Panc1 (cell line): ENCODE results near the gene ESR1. TPM values are rescaled to one million over a fixed set of nuclear protein-coding genes. Genes with fewer than 3 reads are reported as not detected.

Experiments
- ATAC-seq: fragments of 200-7000 bp; cut with Tn5 transposase; 2 replicates; pipeline ENCODE4 v1.9.1; 2020; ENCODE audit warnings: mild to moderate bottlenecking, moderate library complexity
- BruUV-seq: library from RNA; stranded (reverse); fragments of 400-500 nt; replicated peaks from 2 replicates; lab custom pipeline; 2021; lab: Mats Ljungman, UMichigan
- CTCF ChIA-PET: fragments of 300-600 bp; sonication (Branson Sonifier 250); formaldehyde crosslinking; loops from one replicate; lab custom pipeline; 2022; ENCODE audit warnings: antibody characterized with exemption; lab: Charles Lee
- POLR2A ChIA-PET: fragments of 300-600 bp; sonication (Branson Sonifier 250); formaldehyde crosslinking; loops from one replicate; lab custom pipeline; 2022; ENCODE audit warnings: antibody characterized with exemption; lab: Charles Lee
- DNase-seq: peaks from one replicate; pipeline ENCODE4 v3.0.0-alpha.2; 2010; ENCODE audit warnings: low read depth, low spot score
- H3K27ac ChIP-seq: 2 replicates; pipeline ENCODE4 v1.5.1; 2011; ENCODE audit warnings: mild to moderate bottlenecking, low read length, inconsistent platforms
- H3K27me3 ChIP-seq: fragments of 200-500 bp; sonication (Bioruptor generic); 2 replicates; pipeline ENCODE4 v1.6.0; 2014; ENCODE audit warnings: low read length, inconsistent platforms; ENCODE audit not compliant: control insufficient read depth, insufficient read depth
- H3K36me3 ChIP-seq: fragments of 200-500 bp; sonication (Bioruptor generic); 2 replicates; pipeline ENCODE4 v1.5.1; 2014; ENCODE audit warnings: inconsistent platforms, mild to moderate bottlenecking, low read length, moderate library complexity; ENCODE audit not compliant: control insufficient read depth, insufficient read depth
- H3K4me1 ChIP-seq: 2 replicates; pipeline ENCODE4 v1.5.1; 2011; ENCODE audit warnings: inconsistent platforms, mild to moderate bottlenecking, low read length, moderate library complexity; ENCODE audit not compliant: control insufficient read depth, insufficient read depth
- H3K4me3 ChIP-seq, 2 experiments: 2 replicates each; pipeline ENCODE4 v1.5.1; 2011 to 2012; ENCODE audit warnings: low read depth in 2 of 2, low read length in 2 of 2, mild to moderate bottlenecking in 2 of 2, inconsistent platforms in 1 of 2, moderate library complexity in 1 of 2
- H3K9me3 ChIP-seq: fragments of 200-500 bp; sonication (Bioruptor generic); 2 replicates; pipeline ENCODE4 v1.5.1; 2014; ENCODE audit warnings: low read depth, mild to moderate bottlenecking, inconsistent platforms, low read length, moderate library complexity; ENCODE audit not compliant: control insufficient read depth, insufficient read depth
- CTCF ChIP-seq: fragments of 450-650 bp; IDR thresholded peaks from 2 replicates; pipeline ENCODE4 v1.5.1; 2017; ENCODE audit warnings: mild to moderate bottlenecking
- POLR2AphosphoS5 ChIP-seq: IDR thresholded peaks from 2 replicates; pipeline ENCODE4 v1.6.1; 2012; ENCODE audit warnings: mild to moderate bottlenecking, low read depth, low read length, moderate library complexity
- REST ChIP-seq, 2 experiments: IDR thresholded peaks; 2 replicates each; pipeline ENCODE4 v1.6.1; 2011 to 2012; ENCODE audit warnings: low read depth in 2 of 2, control low read depth in 1 of 2, low read length in 1 of 2, mild to moderate bottlenecking in 1 of 2, moderate library complexity in 1 of 2; ENCODE audit not compliant: insufficient read depth in 1 of 2
- SIN3A ChIP-seq: IDR thresholded peaks from 2 replicates; pipeline ENCODE4 v1.6.1; 2012; ENCODE audit warnings: low read depth, mild to moderate bottlenecking, low read length, moderate library complexity, borderline replicate concordance; ENCODE audit not compliant: insufficient read depth
- TCF7L2 ChIP-seq: IDR thresholded peaks from 2 replicates; pipeline ENCODE4 v1.6.1; 2011; ENCODE audit warnings: mild to moderate bottlenecking, low read depth, low read length, inconsistent platforms
- in situ Hi-C: cut with HindIII; loops from 2 replicates; pipeline ENCODE4 v1.10.0; 2016; ENCODE audit warnings: low sequenced_read_pairs, low pct_unique_long_range_greater_than_20kb
- intact Hi-C: fragments of 100-400 bp; cut with micrococcal nuclease; formaldehyde crosslinking; loops from one replicate; pipeline ENCODE4 v1.10.0; 2022; ENCODE audit not compliant: unreplicated experiment
- total RNA-seq: library from RNA; stranded (reverse); gene quantifications from one replicate; pipeline ENCODE4 v1.2.1, GENCODE V29; 2021; ENCODE audit not compliant: unreplicated experiment

ESR1 gene
- total RNA-seq, 1 experiment from 2014 or later, result 0.03 TPM

GRCh38 chr6:152078001-152078400 lies 270.5 kb downstream of the ESR1 start:
- no peaks in the 10 kb centered on the region for H3K9me3 ChIP-seq
- no TSS peak for BruUV-seq
- H3K4me1 ChIP-seq, result no peaks in the 10 kb centered on the region
- CTCF ChIA-PET, result no interaction called here
- no peaks in the 10 kb centered on the region for H3K36me3 ChIP-seq
- DNase-seq, result no peak
- H3K27me3 ChIP-seq, result no peaks in the 10 kb centered on the region
- no peak overlapping the region for H3K27ac ChIP-seq
- POLR2A ChIA-PET, result no interaction called here
- no peak for TF ChIP-seq TCF7L2
- no peak for TF ChIP-seq CTCF
- no peak for TF ChIP-seq SIN3A
- no peak for TF ChIP-seq REST (IDR thresholded peaks at IDR 0.05; ENCODE audit: insufficient read depth in 1 of 2, low read depth in 2 of 2, low read length in 1 of 2)
- TF ChIP-seq POLR2AphosphoS5, result no peak
- intact Hi-C loops, result no loop called here
- ATAC-seq, result no peak
- in situ Hi-C loops, result loop anchor here (25.0 kb wide), 1 partner anchor 91 kb away; no protein-coding TSS in a partner anchor
- no peak overlapping the region for H3K4me3 ChIP-seq

GRCh38 chr6:152078804-152079203 lies 271.3 kb downstream of the ESR1 start:
- Histone ChIP-seq H3K27me3 (no peaks in the 10 kb centered on the region), H3K4me3 (no peak overlapping the region), H3K27ac (no peak overlapping the region), H3K36me3 (no peaks in the 10 kb centered on the region), H3K9me3 (no peaks in the 10 kb centered on the region), H3K4me1 (no peaks in the 10 kb centered on the region)
- intact Hi-C loops, result no loop called here
- CTCF ChIA-PET, result no interaction called here
- POLR2A ChIA-PET, result no interaction called here
- in situ Hi-C loops, result loop anchor here (25.0 kb wide), 1 partner anchor 92 kb away; no protein-coding TSS in a partner anchor
- TF ChIP-seq TCF7L2 (no peak), SIN3A (no peak), POLR2AphosphoS5 (no peak), REST (IDR thresholded peaks at IDR 0.05; ENCODE audit: insufficient read depth in 1 of 2, low read depth in 2 of 2, low read length in 1 of 2) (no peak), CTCF (no peak)
- ATAC-seq (no peak), DNase-seq (no peak)
- BruUV-seq, result no TSS peak
